GM12878 (cell line): ENCODE data around the gene PLPPR2.
A peak's percentile ranks its signal among the peaks of the same experiment; 100 is the strongest.

ENCODE experiments used
- ATF3 ChIP-seq: IDR thresholded peaks from 2 replicates; pipeline ENCODE4 v1.6.1; 2011; ENCODE audit warnings: low read depth, mild to moderate bottlenecking, low read length, moderate library complexity, borderline replicate concordance; ENCODE audit errors: extremely low read depth
- CEBPZ ChIP-seq: fragments of 150-350 bp; IDR thresholded peaks from 2 replicates; pipeline ENCODE4 v1.6.1; 2016; ENCODE audit warnings: low read depth, low read length
- CTCF ChIP-seq, 3 experiments: IDR thresholded peaks in 2 of 3; conservative IDR thresholded peaks in 1 of 3; 2 replicates each; pipeline ENCODE4 v1.5.1; 2011; ENCODE audit warnings: low read depth in 3 of 3, low read length in 3 of 3, mild to moderate bottlenecking in 3 of 3, control low read depth in 2 of 3, moderate library complexity in 2 of 3, inconsistent platforms in 1 of 3, mixed read lengths in 1 of 3; ENCODE audit not compliant: control insufficient read depth in 2 of 3, insufficient read depth in 1 of 3; ENCODE audit errors: extremely low read depth in 1 of 3
- EZH2 ChIP-seq: IDR thresholded peaks from 2 replicates; pipeline ENCODE4 v1.6.1; 2012; ENCODE audit warnings: low read depth, mild to moderate bottlenecking, control low read depth, inconsistent platforms, low read length, borderline replicate concordance; ENCODE audit not compliant: control insufficient read depth
- LARP7 ChIP-seq: fragments of 450-650 bp; IDR thresholded peaks from 2 replicates; pipeline ENCODE4 v1.6.1; 2017; ENCODE audit warnings: mild to moderate bottlenecking
- PBX3 ChIP-seq: IDR thresholded peaks from 2 replicates; pipeline ENCODE4 v1.6.1; 2011; ENCODE audit warnings: mild to moderate bottlenecking, low read depth, low read length, moderate library complexity; ENCODE audit not compliant: insufficient replicate concordance
- PKNOX1 ChIP-seq: fragments of 450-650 bp; IDR thresholded peaks from 2 replicates; pipeline ENCODE4 v1.6.1; 2016; ENCODE audit warnings: mild to moderate bottlenecking
- POLR2A ChIP-seq: IDR thresholded peaks from 2 replicates; pipeline ENCODE4 v1.6.1; 2011; ENCODE audit warnings: low read depth, mild to moderate bottlenecking, low read length
- POU2F2 ChIP-seq: IDR thresholded peaks from 3 replicates; pipeline ENCODE4 v1.6.1; 2011; ENCODE audit warnings: low read depth, mild to moderate bottlenecking, low read length, borderline replicate concordance
- TCF12 ChIP-seq: IDR thresholded peaks from 2 replicates; pipeline ENCODE4 v1.6.1; 2011; ENCODE audit warnings: low read depth, mild to moderate bottlenecking, low read length
- USF1 ChIP-seq: IDR thresholded peaks from 2 replicates; pipeline ENCODE4 v1.6.1; 2011; ENCODE audit warnings: borderline replicate concordance, low read depth, mild to moderate bottlenecking, moderate library complexity, mixed read lengths, low read length; ENCODE audit not compliant: insufficient read depth; ENCODE audit errors: extremely low read length
- USF2 ChIP-seq: IDR thresholded peaks from 2 replicates; pipeline ENCODE4 v1.6.1; 2011; ENCODE audit warnings: low read depth, low read length, improper control_type of control experiment, borderline replicate concordance
- YY1 ChIP-seq: IDR thresholded peaks from 2 replicates; pipeline ENCODE4 v1.6.1; 2011; ENCODE audit warnings: low read depth, mild to moderate bottlenecking, low read length

- TF ChIP-seq POLR2A (no peak), CTCF (IDR thresholded peaks at IDR 0.05 in 2 of 3, conservative IDR thresholded peaks at IDR 0.05 in 1 of 3; ENCODE audit: control insufficient read depth in 2 of 3, extremely low read depth in 1 of 3, insufficient read depth in 1 of 3, low read depth in 3 of 3, low read length in 3 of 3) (peak; percentile 62 to 87 (median 75)), PBX3 (no peak), ATF3 (no peak), PKNOX1 (no peak), POU2F2 (no peak), YY1 (no peak), USF2 (no peak), LARP7 (peak; percentile 60; the same call in 1 of the 2 replicates), TCF12 (no peak), USF1 (no peak), CEBPZ (no peak), EZH2 (no peak)
These were observed 27.9 kb downstream of the PLPPR2 start for GRCh38 chr19:11382898-11383705.
